Esophagus muscularis mucosa (tissue), 4 donors: ENCODE measurements around the gene CCDC6. TPM values are rescaled to one million over a fixed set of nuclear protein-coding genes. Genes with fewer than 3 reads are reported as not detected.
A peak's percentile ranks its signal among the peaks of the same experiment; 100 is the strongest.
"Not testable (repeated sequence)": the region's sequence is repeated elsewhere in the genome, so short reads cannot be mapped to it uniquely, and the experiment has no call there.

Source experiments
- DNase-seq: peaks from one replicate; pipeline ENCODE4 v3.0.0-alpha.2; 2017; ENCODE audit errors: extremely low spot score
- H3K27ac ChIP-seq, 4 donors: fragments of 200-600 bp; sonication (generic); replicated peaks in 1 of 4; 1 replicate in 3 of 4; 2 replicates in 1 of 4; pipeline ENCODE4 v1.5.1; 2016 to 2019; ENCODE audit warnings: mild to moderate bottlenecking in 1 of 4
- H3K27me3 ChIP-seq, 4 donors: fragments of 200-600 bp; sonication (generic); one replicate each; pipeline versions ENCODE4 v1.5.1 to v1.6.0; 2016 to 2019
- H3K36me3 ChIP-seq, 4 donors: fragments of 200-600 bp; sonication (generic); one replicate each; pipeline ENCODE4 v1.5.1; 2016 to 2019
- H3K4me1 ChIP-seq, 4 donors: fragments of 200-600 bp; sonication (generic); one replicate each; pipeline ENCODE4 v1.5.1; 2016 to 2019
- H3K4me3 ChIP-seq, 4 donors: fragments of 200-600 bp; sonication (generic); 1 replicate in 2 of 4; 2 replicates in 2 of 4; pipeline ENCODE4 v1.5.1; 2016 to 2019; ENCODE audit warnings: mild to moderate bottlenecking in 4 of 4, moderate library complexity in 1 of 4
- H3K9me3 ChIP-seq, 4 donors: fragments of 200-600 bp; sonication (generic); 1 replicate in 3 of 4; 2 replicates in 1 of 4; pipeline ENCODE4 v1.5.1; 2016 to 2019
- EP300 ChIP-seq: sonication (generic); formaldehyde crosslinking; IDR thresholded peaks from one replicate; pipeline ENCODE4 v1.6.1; 2017; ENCODE audit warnings: antibody characterized with exemption
- POLR2A ChIP-seq: fragments of 450-650 bp; IDR thresholded peaks from one replicate; pipeline ENCODE4 v1.6.1; 2017; ENCODE audit warnings: antibody characterized with exemption, moderate library complexity, mild to moderate bottlenecking, low read depth
- POLR2AphosphoS5 ChIP-seq, 2 donors: sonication (generic); formaldehyde crosslinking; IDR thresholded peaks; one replicate each; pipeline ENCODE4 v1.6.1; 2017; ENCODE audit warnings: antibody characterized with exemption in 2 of 2
- WGBS: methylation state at CpG from one replicate; pipeline ENCODE4 v1.1.5; 2018; 5-methylcytosine and 5-hydroxymethylcytosine counted together
- intact Hi-C: fragments of 100-400 bp; cut with DNase I; formaldehyde crosslinking; loops from one replicate; pipeline ENCODE4 v1.15.1; 2023
- total RNA-seq, 4 donors: library from RNA; depleted of rRNA; stranded (reverse); fragments of >200 nt; gene quantifications; one replicate each; pipeline versions ENCODE4 v1.1.0 to v1.2.1, GENCODE V29; 2016
- TF ChIP-seq, protein P1 (sequence below), 3 experiments: fragments of 200-600 bp in 2 of 3; fragments of 450-650 bp in 1 of 3; sonication (generic) in 2 of 3; IDR thresholded peaks; one replicate each; pipeline ENCODE4 v1.5.1; 2017 to 2019; ENCODE audit warnings: antibody characterized with exemption in 3 of 3, mild to moderate bottlenecking in 2 of 3, moderate library complexity in 1 of 3

CCDC6 gene
- total RNA-seq, 4 donors from 2014 or later, result 41.4 to 71.0 (median 57.2) TPM

DNA sequence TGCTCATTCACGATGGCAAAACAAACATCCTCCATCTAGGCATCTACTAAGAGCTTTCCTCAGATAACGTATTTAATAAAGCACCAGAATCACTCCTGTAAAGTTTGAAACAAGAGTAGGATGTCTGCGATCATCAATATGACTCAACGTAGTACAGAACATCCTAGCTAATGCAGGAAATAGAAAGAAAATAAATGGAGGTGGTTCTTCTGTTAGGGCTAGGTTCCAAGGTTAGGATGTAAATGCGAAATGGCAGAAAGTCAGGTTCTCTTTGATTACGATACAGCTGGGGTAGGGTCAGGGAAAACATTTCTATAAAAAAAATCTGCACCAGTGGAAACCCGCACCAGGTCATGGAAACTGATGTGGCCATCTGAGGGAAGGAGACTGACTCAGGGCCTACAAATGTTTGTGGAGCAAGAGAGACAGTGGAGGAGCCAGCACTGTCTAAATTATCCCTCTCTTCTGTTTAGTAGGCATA is 29.1 kb downstream of the CCDC6 start:
- intact Hi-C loops, result no loop called here
- no peak overlapping the region for H3K4me3 ChIP-seq
- H3K27ac ChIP-seq, result peak overlapping the region in 3 of 4 donors; percentile 9 to 19 (median 15)
- no peaks in the 10 kb centered on the region for H3K9me3 ChIP-seq
- no peaks in the 10 kb centered on the region for H3K36me3 ChIP-seq
- WGBS, result 84% methylated on average over 7 of the region's 7 CpGs
- H3K27me3 ChIP-seq, result no peaks in the 10 kb centered on the region
- DNase-seq, result peak; percentile 14
- TF ChIP-seq POLR2AphosphoS5 (IDR thresholded peaks at IDR 0.05), result no peak
- TF ChIP-seq, protein P1, sequence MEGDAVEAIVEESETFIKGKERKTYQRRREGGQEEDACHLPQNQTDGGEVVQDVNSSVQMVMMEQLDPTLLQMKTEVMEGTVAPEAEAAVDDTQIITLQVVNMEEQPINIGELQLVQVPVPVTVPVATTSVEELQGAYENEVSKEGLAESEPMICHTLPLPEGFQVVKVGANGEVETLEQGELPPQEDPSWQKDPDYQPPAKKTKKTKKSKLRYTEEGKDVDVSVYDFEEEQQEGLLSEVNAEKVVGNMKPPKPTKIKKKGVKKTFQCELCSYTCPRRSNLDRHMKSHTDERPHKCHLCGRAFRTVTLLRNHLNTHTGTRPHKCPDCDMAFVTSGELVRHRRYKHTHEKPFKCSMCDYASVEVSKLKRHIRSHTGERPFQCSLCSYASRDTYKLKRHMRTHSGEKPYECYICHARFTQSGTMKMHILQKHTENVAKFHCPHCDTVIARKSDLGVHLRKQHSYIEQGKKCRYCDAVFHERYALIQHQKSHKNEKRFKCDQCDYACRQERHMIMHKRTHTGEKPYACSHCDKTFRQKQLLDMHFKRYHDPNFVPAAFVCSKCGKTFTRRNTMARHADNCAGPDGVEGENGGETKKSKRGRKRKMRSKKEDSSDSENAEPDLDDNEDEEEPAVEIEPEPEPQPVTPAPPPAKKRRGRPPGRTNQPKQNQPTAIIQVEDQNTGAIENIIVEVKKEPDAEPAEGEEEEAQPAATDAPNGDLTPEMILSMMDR (IDR thresholded peaks at IDR 0.05), result no peak
- TF ChIP-seq EP300, result no peak
- TF ChIP-seq POLR2A, result no peak
- H3K4me1 ChIP-seq, result peaks cover 7 to 72% (median 63%) of the 10 kb centered on the region in 4 donors

DNA sequence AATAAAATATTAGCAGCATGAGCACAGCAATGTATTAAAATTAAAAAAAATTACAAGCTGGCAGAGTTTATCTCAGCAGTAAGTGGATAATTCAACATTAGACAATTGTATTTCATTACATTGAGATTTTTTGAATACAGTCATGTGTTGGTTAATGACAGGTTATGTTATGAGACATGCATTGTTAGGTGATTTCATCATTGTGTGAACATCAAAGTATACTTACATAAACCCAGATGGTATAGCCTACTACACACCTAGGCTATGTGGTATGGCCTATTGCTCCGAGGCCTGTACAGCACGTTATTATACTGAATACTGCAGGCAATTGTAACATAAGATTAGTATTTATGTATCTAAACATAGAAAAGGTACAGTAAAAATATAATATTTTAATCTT is 29.7 kb downstream of the CCDC6 start:
- DNase-seq, result peak; percentile 7
- intact Hi-C loops, result no loop called here
- H3K36me3 ChIP-seq, result no peaks in the 10 kb centered on the region
- TF ChIP-seq EP300 (no peak), POLR2AphosphoS5 (IDR thresholded peaks at IDR 0.05) (no peak), POLR2A (no peak)
- TF ChIP-seq, protein P1 (IDR thresholded peaks at IDR 0.05), result no peak
- peak overlapping the region in 2 of 4 donors; percentile 9 to 19 for H3K27ac ChIP-seq
- H3K4me3 ChIP-seq, result no peak overlapping the region
- no peaks in the 10 kb centered on the region for H3K9me3 ChIP-seq
- H3K4me1 ChIP-seq, result peaks cover 10 to 78% (median 68%) of the 10 kb centered on the region in 4 donors
- WGBS, result 89% methylated on average over 2 of the region's 2 CpGs
- no peaks in the 10 kb centered on the region for H3K27me3 ChIP-seq

DNA sequence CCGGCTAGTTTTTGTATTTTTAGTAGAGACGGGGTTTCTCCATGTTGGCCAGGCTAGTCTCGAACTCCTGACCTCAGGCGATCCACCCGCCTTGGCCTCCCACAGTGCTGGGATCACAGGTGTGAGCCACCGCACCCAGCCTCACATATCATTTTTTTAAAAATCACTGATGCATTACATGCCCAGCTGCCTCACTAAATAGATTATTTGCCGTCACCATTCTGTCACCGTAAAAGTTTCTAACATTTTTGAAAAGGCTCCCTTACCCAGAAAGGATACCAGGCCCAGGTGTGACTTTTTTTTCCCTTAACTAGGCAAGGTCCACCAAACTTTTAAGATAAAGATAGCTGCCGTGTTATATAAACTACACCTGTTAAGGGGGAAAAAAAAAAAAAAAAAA is 30.1 kb downstream of the CCDC6 start:
- peaks cover 10 to 83% (median 73%) of the 10 kb centered on the region in 4 donors for H3K4me1 ChIP-seq
- intact Hi-C loops, H3K9me3 ChIP-seq, DNase-seq, H3K27me3 ChIP-seq, H3K4me3 ChIP-seq, H3K27ac ChIP-seq, H3K36me3 ChIP-seq: not testable (repeated sequence)
- WGBS, result 86% methylated on average over 9 of the region's 9 CpGs

DNA sequence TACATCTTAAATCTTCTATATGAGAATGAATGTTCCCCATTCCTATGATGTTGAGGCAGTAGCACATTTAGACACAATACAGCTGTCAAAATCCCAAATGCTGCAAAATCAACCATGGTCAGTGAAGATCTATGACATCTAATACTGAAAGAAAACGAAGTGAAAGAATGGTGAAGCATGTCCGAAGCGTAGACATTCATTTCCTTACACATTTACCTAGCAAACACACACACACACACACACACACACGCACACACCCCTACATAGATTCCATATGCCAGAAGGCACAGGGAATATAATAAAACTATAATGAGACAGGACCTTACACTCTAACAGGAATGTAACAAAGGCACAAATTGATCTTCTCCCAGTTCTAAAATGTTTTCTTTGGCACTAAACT is 32.5 kb downstream of the CCDC6 start:
- H3K27me3 ChIP-seq, result no peaks in the 10 kb centered on the region
- peak overlapping the region in 3 of 4 donors; percentile 74 to 77 (median 76) for H3K27ac ChIP-seq
- H3K4me3 ChIP-seq, result peak overlapping the region in 2 of 4 donors; percentile 18 to 43
- H3K36me3 ChIP-seq, result no peaks in the 10 kb centered on the region
- H3K4me1 ChIP-seq, result peaks cover 10 to 85% (median 70%) of the 10 kb centered on the region in 4 donors
- no peaks in the 10 kb centered on the region for H3K9me3 ChIP-seq
- 75% methylated on average over 4 of the region's 4 CpGs for WGBS
- intact Hi-C loops, result no loop called here
- no peak for TF ChIP-seq POLR2A
- DNase-seq, result peak; percentile 10

DNA sequence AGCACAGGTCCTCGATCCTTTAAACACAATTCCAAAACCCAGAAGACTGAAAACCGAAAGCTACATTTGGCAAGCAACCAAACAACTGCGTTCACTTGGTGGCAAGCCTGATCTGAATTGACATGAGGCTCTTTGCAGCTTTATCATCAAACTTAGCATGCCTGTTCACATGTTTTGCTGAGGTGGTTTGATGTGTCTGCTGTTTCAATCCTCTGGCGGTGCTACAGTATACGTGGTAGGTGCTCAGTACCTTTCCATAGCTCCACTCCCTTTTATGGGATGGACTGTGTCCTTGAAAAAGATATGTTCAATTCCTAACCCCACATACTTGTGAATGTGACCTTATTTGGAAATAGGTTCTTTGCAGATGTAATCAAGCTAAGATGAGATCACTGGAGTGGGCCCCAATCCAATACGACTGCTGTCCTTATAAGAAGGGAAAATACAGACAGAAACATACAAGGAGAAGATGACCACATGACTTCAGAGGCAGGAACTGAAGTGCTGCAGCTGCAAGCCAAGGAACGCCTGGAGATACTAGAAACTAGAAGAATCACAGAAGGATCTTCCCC is 33.4 kb downstream of the CCDC6 start:
- H3K36me3 ChIP-seq, result no peaks in the 10 kb centered on the region
- H3K4me1 ChIP-seq, result peaks cover 10 to 85% (median 69%) of the 10 kb centered on the region in 4 donors
- intact Hi-C loops, result no loop called here
- no peaks in the 10 kb centered on the region for H3K9me3 ChIP-seq
- DNase-seq, result peak; percentile 92
- H3K4me3 ChIP-seq, result peak overlapping the region in 3 of 4 donors; percentile 18 to 43 (median 39)
- TF ChIP-seq POLR2AphosphoS5 (IDR thresholded peaks at IDR 0.05) (peak; percentile 64 to 76), EP300 (no peak)
- peak overlapping the region; percentile 74 to 77 (median 75) for H3K27ac ChIP-seq
- H3K27me3 ChIP-seq, result no peaks in the 10 kb centered on the region
- WGBS, result 33% methylated on average over 7 of the region's 7 CpGs

DNA sequence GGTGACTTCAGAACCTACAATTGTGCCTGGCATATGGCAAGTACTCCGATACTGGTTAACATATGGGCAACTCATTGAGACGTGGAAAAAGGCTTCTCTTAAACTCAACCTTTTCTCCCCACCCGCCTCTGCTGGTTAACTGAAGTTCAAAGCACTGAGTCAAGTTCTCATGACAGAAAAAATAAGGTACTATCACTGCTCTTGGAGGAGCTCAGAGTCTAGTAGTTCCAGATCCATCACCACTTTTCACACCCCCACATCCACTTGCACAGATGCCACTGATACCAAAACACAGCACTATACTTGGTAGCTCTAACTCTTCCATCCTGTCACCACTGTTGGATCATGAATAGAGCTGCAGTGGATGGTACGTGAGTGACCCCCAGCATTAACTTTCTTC is 36.2 kb downstream of the CCDC6 start:
- no peak overlapping the region for H3K4me3 ChIP-seq
- DNase-seq, result peak; percentile 78
- no peaks in the 10 kb centered on the region for H3K27me3 ChIP-seq
- WGBS, result 95% methylated on average over 4 of the region's 4 CpGs
- peak overlapping the region in 2 of 4 donors; percentile 76 to 77 for H3K27ac ChIP-seq
- H3K9me3 ChIP-seq, result no peaks in the 10 kb centered on the region
- H3K4me1 ChIP-seq, result peaks cover 13 to 94% (median 73%) of the 10 kb centered on the region in 4 donors
- intact Hi-C loops, result no loop called here
- TF ChIP-seq EP300 (no peak), POLR2A (no peak), POLR2AphosphoS5 (IDR thresholded peaks at IDR 0.05) (no peak)
- TF ChIP-seq, protein P1 (IDR thresholded peaks at IDR 0.05), result no peak
- H3K36me3 ChIP-seq, result no peaks in the 10 kb centered on the region
